Stimulated activated CD8-positive, alpha-beta memory T cell treated with anti-CD3 and anti-CD28 coated beads, Interleukin-7, amount 100 ng/mL, for 1 hour (primary cell): ENCODE results near the gene ZSWIM3.
"Not testable (repeated sequence)": the region's sequence is repeated elsewhere in the genome, so short reads cannot be mapped to it uniquely, and the experiment has no call there.

Source experiments
- DNase-seq, 2 donors: peaks; one replicate each; pipeline ENCODE4 v3.0.0-alpha.2; 2020; ENCODE audit warnings: low read depth in 2 of 2

ZSWIM3 gene

DNA sequence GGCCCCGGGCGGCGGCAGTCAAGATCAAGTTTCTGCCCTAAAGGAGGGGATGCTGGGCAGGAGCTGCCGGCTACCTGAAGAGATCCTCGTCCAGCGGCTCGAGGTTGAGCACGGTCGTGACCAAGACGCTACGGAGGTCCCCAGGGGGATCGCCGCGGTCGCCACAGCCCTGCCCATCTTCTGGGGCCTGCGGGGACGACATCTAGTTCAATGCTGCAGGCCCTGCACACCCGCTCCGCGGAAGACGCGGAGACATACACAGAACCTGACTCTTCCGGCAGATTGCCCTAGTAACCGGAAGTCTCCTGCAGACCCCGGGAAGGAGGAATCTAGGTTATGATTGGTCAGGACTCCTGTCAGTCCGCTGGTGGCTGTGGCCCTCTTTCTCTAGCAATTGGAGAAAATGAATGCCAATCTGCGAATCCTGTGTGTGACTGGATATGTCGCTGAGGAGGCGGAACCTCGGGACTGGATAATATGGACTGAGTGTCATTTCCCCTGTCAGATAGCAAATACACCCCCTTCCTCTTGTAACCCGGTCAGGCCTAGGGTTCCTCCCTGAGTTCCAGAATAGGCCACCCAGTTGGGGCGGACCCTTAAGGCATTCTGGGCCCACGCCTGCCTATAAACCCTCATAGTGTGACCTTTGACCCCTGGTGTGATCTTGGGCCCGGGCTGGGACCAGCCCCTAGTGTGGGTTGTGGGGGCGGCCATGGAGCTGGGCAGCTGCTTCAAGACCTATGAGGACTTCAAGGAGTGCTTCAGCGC is at the start of gene ZSWIM3, which contains the start of gene ACOT8:
Gene ZSWIM3 (plus strand): TSS at position 501 of the 768 bp plus-strand sequence. CDS start 212 bp downstream, at position 713.
Gene ACOT8 (minus strand): TSS at position 279 of the 768 bp plus-strand sequence. CDS start 77 bp downstream, at position 202.
- peak; percentile 74 to 79 for DNase-seq

DNA sequence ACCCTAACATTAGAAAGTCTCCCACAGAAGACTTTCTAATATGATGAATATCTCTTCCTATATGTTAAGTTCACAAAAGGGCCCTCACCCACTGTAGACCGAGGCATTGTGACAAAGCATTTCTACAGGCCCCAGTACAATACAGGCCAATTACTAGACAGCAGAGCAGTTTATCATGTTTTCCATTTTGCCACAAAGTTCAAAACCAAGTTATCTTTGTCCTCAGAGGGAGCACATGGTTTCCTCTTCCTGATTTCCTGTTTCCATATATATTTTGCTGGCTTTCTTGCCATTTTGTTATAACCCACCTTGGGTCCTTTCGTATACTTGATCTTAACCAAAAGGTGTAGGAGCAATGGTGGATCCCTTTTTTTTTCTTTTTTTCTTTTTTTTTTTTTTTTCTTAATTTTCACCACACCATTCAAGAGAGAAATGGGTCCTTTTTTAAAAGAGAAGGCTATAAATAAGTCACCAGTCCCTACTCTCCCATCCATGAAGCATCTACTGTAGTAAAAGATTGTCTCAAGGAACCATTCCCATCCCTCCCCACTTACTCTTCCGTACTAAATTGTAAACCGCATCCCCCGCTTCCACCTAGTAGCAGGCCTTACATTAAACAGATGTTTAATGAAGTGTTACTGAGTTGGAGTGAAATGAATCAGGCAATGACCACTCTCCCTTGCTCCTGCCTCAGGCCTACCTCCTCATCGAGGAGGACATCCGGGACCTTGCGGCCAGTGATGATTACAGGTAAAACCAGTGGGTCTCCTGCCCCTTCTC is 47.0 kb upstream of the ZSWIM3 start:
- DNase-seq, result no peak

DNA sequence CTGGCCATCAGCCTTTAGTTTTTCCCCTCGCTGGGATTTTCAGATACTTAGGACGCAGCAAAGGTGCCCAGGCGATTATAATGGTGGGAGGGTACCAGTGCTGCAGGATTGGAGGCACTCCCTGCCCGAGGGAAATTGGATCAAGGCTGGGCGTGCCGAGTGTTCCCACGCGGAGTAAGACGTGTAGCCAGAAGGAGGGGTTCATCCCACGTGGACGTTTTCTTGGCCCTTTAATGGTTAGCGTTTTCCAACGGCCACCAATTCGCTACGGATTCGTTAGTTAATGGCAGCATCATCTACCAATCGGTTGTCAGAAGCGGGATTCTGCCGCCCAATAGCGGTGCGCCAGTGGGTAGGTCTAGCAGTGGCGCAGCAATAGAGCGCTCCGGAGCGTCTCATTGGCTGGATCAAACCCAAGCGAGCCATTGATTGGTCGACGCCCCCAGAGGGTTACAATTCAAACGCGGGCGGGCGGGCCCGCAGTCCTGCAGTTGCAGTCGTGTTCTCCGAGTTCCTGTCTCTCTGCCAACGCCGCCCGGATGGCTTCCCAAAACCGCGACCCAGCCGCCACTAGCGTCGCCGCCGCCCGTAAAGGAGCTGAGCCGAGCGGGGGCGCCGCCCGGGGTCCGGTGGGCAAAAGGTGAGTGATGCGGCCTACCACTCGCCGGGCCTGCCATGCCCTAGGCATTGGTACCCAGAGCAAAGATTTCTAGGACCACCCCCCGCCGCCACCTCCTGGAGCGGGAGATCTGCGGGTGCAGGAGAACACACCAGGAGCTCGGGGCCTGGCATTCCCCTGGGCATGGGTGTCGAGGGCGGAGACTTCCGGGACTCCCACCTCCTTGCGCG is 45.0 kb upstream of the ZSWIM3 start, which contains the start of gene UBE2C:
Gene UBE2C (plus strand): TSS at position 488 of the 849 bp plus-strand sequence. CDS start 52 bp downstream, at position 540.
- peak; percentile 78 to 83 for DNase-seq

DNA sequence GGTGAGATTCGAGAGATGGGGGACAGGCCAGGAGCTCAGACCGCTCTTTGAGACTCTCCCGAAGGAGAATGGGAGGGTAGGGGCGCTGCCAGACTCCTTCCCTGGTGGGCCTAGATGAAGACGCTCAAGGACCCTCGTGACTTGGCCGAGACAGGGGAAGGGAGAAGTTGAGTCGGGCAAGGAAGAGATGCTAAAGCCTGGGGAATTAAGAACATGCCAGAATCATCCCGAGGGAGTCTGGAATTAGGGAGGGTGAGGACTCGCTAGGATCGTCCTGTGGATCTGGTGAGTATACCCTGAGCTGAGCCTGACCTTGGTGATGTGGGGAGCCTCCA is 44.4 kb upstream of the ZSWIM3 start:
- DNase-seq, result no peak

DNA sequence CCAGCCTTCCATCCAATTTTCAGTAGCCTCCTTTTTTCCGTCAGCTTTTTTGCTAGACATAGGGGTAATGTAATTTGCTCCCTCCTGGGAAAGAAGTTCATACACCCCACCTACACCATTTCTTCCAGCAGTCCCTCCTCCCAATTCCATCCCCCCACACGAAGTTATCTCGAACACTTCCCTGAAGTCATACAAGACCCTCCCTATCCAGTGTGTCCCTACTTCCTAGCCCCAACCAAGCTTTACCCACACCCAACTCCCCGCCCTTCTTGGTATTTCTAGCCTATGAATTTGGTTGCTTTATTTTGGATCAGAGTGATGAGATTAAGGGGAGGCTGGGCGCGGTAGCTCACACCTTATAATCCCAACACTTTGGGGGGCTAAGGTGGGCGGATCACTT is 43.9 kb upstream of the ZSWIM3 start:
- no peak for DNase-seq

DNA sequence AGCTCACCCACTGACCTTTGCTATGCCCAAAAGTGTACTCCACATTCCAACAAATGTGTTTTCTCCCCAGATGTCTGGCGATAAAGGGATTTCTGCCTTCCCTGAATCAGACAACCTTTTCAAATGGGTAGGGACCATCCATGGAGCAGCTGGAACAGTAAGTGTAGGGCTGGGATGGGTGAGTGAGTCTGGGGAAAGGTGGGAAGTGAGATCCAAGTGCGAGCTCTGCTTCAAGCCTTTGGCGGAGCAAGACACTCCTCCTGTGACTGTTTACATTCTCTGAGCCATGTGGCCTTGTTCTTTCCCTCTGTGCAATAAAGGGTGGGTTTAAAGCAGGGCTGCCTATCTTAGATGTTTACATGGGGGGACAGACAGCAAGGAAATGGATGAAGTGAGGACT is 43.1 kb upstream of the ZSWIM3 start:
- DNase-seq, result no peak

DNA sequence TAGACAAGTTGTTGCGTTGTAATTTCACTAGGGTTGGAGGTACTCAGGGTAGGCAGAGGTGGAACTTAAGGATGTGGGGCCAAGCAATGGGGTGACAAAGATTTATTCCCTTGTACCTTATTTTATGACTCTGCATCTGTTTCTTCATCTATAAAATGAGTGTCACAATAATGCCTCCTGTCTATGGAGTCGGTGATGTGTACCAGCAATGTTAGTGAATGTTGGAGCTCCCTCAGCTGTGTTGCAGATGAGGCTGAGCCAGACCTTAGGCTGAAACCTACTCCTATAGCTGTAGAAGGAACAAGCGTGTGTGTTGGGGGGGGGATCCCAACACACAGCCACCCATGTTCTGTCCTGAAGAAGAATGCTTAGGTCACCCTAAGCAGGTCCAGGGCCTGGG is 40.5 kb upstream of the ZSWIM3 start:
- DNase-seq, result no peak

DNA sequence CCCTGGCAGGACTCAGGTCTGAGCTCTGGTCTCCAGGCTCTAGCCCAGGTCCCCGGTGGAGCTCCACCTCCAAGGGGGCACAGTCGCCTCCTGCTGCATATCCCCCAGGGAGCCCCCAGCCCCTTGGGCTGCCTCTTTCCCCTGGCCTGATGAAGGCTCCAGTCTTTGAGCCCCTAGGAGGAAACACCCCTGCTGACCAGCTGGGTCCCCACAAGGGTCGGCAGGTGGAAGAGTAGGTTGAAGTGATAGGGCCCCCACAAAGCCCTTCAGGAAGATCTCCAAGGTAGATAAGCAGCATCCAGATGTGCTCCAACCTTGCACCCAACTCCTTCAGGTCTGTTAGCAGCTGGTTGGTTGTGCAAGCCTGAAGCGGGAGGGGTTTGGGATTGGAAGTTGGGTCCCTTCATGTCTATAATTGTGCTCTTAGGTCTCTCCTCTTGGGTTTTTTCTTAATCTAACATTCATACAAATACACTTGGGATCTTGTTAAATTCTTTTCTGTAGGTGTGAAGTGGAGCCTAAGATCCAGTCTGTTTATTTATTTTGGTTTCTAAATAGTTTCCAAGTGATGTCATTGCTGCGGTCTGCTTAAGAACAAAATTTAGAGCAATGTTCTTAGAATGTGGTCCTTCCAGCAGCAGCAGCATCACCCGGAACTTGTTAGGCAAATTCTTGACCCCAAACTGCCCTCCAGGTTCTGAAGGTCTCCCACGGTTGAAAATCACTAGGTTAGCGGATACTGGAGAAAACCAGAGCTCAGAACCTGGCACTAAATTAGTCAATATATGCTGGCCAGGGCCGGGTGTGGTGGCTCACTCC is 39.8 kb upstream of the ZSWIM3 start:
- DNase-seq, result no peak

DNA sequence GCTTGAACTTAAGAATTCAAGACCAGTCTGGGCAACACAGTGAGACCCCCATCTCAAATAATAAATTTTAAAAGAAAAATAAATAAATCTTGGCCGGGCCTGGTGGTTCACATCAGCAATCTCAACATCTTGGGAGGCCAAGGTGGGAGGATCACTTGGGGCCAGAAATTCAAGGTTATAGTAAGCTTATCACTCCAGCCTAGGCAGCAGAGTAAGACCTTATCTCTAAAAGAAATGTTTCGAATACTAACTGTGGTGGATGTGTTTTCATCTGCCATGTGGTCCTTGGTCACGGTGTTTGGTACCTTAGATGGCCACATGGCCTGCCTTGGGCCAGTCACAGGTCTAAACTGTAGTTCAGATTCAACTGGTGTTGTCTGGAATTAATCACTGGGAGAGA is 39.2 kb upstream of the ZSWIM3 start:
- DNase-seq, result no peak

DNA sequence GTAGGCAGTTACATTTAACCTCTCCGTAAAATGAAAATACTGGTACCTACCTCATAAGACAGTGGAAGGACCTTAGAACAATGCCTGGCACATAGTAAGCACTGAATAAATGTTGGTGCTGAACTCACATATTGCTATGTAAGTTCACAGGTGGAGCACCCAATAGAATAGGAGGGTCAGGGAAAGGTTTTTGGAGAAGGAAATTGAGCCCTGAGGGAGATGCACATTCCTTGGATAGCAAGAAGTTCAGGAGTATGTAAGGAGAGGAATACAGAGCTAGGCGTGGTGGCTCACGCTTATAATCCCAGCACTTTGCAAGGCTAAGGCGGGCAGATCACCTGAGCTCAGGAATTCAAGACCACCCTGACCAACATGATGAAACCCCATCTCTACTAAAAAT is 37.9 kb upstream of the ZSWIM3 start:
- no peak for DNase-seq

DNA sequence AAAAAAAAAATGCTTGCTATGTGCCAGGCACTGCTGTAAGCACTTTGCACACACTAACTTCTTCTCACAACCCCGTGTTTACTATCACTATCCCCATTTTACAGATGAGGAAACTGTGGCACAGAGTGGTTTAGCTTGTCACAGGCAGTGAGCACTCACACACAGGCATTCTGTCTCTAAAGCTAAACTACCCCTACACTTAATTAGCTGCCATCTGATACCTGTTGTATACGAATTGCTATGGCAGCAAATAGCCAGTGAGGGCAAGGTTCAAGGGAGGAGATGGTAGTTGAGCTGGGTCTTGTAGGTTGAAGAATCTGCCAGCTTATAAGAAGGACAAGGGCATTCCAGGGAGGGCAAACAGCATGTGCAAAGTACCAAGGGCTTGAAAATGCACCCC is 35.5 kb upstream of the ZSWIM3 start:
- DNase-seq, result no peak

DNA sequence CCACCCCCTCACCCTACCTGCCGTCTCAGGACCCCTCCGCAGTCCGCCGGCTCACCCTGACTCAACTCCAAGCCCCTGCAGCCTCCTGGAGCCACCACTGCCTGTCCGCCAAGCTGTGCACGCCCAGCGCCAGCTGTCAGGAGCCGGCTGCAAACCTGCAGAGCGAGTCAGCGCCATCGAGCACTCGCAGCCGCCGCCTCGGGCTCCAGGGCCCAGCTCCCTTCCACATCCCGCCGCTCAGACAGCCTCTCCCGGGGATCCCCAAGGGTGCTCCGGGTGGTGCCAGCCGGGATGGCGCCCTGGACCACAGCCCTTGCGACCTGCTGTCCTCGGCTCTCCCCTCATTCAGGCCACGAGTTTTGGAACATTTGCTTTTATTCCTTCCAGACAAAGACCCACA is 34.6 kb upstream of the ZSWIM3 start:
- no peak for DNase-seq

DNA sequence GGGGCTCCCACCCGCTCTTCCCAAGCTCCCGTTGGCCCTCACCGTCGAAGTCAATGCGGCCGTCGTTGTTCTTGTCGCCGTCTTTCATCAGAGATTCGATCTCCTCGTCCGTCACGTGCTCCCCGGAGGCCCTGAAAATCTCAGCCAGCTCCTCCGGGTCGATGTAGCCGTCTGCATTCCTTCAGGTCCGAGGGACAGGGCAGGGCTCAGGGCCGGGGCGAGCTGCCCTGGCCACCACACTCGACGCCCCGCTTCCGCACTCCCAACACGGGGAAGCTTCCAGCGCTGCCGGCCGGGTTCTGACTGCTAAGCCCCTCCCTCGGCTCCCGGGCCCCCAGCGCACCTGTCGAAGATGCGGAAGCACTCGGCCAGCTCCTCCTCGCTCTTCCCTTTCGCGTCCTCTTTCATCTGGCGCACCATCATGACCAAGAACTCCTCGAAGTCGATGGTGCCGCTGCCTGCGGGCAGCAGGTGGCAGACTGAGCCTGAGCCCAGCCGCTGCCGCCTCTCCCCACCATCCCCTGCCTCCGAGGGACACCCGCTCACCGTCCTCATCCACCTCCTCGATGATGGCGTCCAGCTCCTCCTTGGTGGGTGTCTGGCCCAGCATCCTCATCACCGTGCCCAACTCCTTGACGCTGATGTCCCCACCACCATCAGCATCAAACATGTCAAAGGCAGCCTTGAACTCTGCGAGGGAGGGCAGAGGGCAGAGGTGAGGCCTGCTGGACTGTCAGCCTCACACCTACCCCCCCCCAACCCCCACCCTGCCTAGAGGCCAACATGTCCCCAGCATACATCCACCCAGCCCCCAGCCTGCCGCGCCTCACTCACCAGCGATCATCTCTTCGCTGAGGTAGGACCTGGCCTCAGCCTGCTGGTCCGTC is 33.2 kb upstream of the ZSWIM3 start:
- peak in 1 of 2 donors; percentile 27 for DNase-seq

DNA sequence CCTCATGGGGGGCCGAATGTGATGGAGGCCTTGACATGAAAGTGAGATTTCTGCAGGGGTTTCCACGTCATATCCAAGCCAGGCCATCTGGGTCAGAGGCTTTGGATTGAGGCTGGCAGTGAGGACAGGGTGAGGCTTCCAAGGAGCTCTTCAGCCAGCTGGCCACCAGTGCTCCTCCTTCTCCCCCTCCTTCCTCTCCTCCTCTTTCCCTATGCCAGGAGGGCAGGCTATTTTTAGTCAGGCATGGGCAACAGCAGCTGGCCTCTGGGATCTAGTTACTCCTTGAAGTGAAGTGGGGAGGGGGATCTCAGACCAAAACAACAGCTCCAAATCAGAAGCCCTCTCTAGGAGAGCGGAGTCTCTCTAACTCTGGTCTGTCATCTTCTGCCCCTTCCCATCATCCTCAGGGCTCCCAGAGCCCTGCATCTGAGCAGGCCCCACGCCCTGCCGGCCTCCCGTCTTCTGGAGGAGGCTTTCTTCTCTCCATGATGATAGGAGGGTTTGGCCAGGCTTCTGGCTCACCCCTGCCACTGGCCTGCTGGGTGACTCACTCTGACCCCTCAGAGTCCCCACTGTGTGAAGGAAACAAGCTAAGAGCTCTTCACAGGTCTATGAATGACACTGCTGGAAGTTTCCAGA is 30.9 kb upstream of the ZSWIM3 start:
- no peak for DNase-seq

DNA sequence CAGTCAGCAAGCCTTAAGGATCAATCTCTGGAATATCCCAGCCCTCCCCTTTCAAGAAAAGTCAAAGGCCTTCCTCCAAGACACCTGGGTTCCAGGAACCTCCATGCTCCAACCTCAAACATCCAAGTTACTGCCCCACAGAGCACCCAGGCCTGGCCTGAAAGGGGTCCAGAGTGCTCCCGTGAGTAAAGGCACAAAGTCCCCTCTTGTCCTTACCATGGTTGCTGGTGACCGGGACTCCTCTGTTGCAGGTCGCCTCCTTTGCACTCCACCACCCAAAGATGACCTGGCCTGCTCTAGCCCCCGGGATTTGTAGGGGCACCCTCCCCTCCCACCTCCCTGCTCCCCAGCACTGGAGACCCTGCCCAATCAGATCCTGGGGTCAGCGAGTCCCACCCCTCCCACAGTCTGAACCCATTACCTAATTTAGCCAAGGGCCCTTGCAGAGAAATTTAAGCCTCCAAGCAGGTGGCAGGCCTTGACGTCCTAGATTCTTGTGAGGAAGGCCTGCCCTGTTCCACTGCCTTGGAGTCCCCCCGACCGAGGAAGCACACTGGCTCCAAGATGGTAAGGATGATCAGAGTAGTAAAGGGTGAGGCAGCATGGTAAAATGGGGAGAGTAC is 30.3 kb upstream of the ZSWIM3 start, which contains the start of gene TNNC2:
Gene TNNC2 (minus strand): TSS at position 283 of the 623 bp plus-strand sequence. CDS start 64 bp downstream, at position 219.
- no peak for DNase-seq

DNA sequence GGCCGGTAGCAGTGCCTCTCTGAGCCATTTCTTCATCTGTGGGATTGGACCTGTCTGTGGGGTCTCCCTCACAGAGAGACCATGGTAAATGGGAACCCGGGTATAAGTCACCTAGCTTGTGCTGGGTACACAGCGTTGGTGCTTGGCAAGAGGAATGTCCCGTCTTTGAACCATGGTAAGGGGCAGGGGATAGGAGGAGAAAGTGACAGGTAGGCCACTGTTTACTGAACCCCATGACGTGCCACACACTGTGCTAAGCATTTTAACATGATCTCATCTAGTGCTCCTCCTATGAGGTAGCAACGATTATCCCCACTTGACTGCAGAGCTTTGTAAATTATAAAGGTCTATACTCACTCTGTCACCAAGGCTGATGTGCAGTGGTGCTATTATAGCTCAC is 29.7 kb upstream of the ZSWIM3 start:
- no peak for DNase-seq

DNA sequence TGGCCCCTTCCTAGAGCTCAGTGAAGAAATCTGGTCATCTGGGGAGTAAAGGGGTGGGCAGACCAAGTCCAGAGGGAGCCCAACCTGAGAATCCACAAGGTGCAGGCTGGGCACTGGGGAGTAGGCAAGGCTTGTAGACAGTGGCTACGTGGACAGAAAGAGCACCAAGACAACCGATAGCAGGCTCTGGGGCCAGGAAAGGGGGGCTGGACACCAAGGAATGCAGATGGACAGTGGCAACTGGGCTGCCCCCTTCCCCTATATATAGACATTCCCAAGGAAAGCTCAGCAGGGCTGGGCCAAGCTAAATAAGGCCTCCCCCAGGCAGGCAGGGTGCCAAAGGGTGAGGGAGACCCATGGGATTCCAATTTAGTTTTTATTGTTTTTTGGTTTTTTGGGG is 28.8 kb upstream of the ZSWIM3 start:
- DNase-seq, result no peak

DNA sequence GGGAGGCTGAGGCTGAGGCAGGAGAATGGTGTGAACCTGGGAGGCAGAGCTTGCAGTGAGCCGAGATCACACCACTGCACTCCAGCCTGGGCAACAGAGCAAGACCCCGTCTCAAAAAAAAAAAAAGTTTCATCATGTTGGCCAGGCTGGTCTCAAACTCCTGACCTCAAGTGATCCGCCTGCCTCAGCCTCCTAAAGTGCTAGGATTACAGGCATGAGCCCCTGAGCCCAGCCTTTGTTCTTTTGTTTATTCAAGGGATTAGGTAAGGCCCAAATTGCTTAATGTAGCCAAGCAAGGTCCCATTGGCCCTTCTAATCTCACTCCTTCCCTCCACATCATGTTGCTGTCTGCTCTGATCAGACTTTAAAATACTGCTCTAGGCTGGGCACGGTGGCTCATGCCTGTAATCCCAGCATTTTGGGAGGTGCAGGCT is 27.7 kb upstream of the ZSWIM3 start:
- not testable (repeated sequence) for DNase-seq

DNA sequence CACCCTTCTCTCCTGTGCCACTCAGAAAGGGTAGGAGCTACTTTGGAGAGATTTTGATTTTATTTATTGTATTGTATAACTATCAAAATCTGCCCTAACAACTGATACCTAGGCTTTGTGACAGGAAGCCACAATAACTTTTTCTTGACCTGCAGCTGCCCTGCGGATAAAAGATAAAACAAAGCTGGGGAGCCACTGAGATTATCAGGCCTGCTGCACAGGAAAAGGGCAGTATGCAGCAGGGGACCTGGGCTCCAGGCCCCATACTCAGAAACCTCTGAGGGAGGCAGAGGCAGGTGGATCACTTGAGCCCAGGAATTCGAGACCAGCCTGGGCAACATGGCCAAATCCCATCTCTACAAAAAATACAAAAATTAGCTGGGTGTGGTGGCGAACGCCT is 24.8 kb upstream of the ZSWIM3 start:
- DNase-seq, result no peak
